Astrocyte (in vitro differentiated cells and primary cell): ENCODE results near the gene CEACAM1.

Experiments
- EZH2 ChIP-seq: IDR thresholded peaks from 2 replicates; pipeline ENCODE4 v1.6.1; 2012; ENCODE audit warnings: mild to moderate bottlenecking, low read length, inconsistent platforms; ENCODE audit not compliant: insufficient read depth
- TF ChIP-seq, protein P1 (sequence below): IDR thresholded peaks from 2 replicates; pipeline ENCODE4 v1.5.1; 2011; ENCODE audit warnings: low read depth, mild to moderate bottlenecking, inconsistent platforms, low read length, moderate library complexity; ENCODE audit not compliant: insufficient read depth

- TF ChIP-seq, protein P1, sequence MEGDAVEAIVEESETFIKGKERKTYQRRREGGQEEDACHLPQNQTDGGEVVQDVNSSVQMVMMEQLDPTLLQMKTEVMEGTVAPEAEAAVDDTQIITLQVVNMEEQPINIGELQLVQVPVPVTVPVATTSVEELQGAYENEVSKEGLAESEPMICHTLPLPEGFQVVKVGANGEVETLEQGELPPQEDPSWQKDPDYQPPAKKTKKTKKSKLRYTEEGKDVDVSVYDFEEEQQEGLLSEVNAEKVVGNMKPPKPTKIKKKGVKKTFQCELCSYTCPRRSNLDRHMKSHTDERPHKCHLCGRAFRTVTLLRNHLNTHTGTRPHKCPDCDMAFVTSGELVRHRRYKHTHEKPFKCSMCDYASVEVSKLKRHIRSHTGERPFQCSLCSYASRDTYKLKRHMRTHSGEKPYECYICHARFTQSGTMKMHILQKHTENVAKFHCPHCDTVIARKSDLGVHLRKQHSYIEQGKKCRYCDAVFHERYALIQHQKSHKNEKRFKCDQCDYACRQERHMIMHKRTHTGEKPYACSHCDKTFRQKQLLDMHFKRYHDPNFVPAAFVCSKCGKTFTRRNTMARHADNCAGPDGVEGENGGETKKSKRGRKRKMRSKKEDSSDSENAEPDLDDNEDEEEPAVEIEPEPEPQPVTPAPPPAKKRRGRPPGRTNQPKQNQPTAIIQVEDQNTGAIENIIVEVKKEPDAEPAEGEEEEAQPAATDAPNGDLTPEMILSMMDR: no peak
- TF ChIP-seq EZH2: no peak
Observed at GRCh38 chr19:42560731-42561130, 32.5 kb upstream of the CEACAM1 start.
